Activated CD8-positive, alpha-beta T cell treated with anti-CD3 and anti-CD28 coated beads for 36 hours (primary cell): ENCODE measurements around the gene LANCL3. TPM values are rescaled to one million over a fixed set of nuclear protein-coding genes. Genes with fewer than 3 reads are reported as not detected.
"Not testable (repeated sequence)": the region's sequence is repeated elsewhere in the genome, so short reads cannot be mapped to it uniquely, and the experiment has no call there.

Experiments
- ATAC-seq: fragments of 200-7000 bp; cut with Tn5 transposase; one replicate; pipeline ENCODE4 v1.10.0; 2021; ENCODE audit warnings: mild to moderate bottlenecking, moderate library complexity
- CTCF ChIA-PET: fragments of 350-600 bp; sonication (Branson Sonifier 250); formaldehyde crosslinking; loops from one replicate; lab custom pipeline; 2021; ENCODE audit warnings: antibody characterized with exemption; lab: Charles Lee
- POLR2A ChIA-PET: fragments of 350-600 bp; sonication (Branson Sonifier 250); formaldehyde crosslinking; loops from one replicate; lab custom pipeline; 2021; ENCODE audit warnings: antibody characterized with exemption; lab: Charles Lee
- DNase-seq: peaks from one replicate; pipeline ENCODE4 v3.0.0-alpha.2; 2020
- H3K27ac Mint-ChIP-seq: one replicate; pipeline ENCODE4 v1.8.0; 2021; ENCODE audit warnings: mild to moderate bottlenecking, mixed read lengths
- H3K27me3 Mint-ChIP-seq: one replicate; pipeline ENCODE4 v1.8.0; 2021; ENCODE audit warnings: mixed read lengths
- H3K36me3 Mint-ChIP-seq: one replicate; pipeline ENCODE4 v1.8.0; 2021; ENCODE audit warnings: low read depth, mixed read lengths
- H3K4me1 Mint-ChIP-seq: one replicate; pipeline ENCODE4 v1.8.0; 2021; ENCODE audit warnings: low read depth, mixed read lengths
- H3K4me3 Mint-ChIP-seq: one replicate; pipeline ENCODE4 v1.8.0; 2021; ENCODE audit warnings: mild to moderate bottlenecking, moderate library complexity, mixed read lengths
- H3K9me3 Mint-ChIP-seq: one replicate; pipeline ENCODE4 v1.8.0; 2021; ENCODE audit warnings: mixed read lengths
- CTCF ChIP-seq: fragments of 200-600 bp; IDR thresholded peaks from one replicate; pipeline ENCODE4 v1.8.0; 2022; ENCODE audit warnings: antibody characterized with exemption, mild to moderate bottlenecking
- intact Hi-C: fragments of 100-400 bp; cut with micrococcal nuclease; formaldehyde crosslinking; loops from one replicate; pipeline ENCODE4 v1.10.0; 2022
- total RNA-seq, 2 experiments: library from RNA; stranded (reverse); gene quantifications; one replicate each; pipeline ENCODE4 v1.2.3, GENCODE V29; 2021

The LANCL3 gene
- total RNA-seq, 2 experiments from 2014 or later, result 0.16 to 0.34 TPM

- H3K27me3 Mint-ChIP-seq, result peaks cover 13% of the 10 kb centered on the region
- intact Hi-C loops, result no loop called here
- ChIA-PET POLR2A (no interaction called here), CTCF (no interaction called here)
- no peak overlapping the region for H3K4me3 Mint-ChIP-seq
- H3K27ac Mint-ChIP-seq, result no peak overlapping the region
- no peaks in the 10 kb centered on the region for H3K36me3 Mint-ChIP-seq
- no peak for TF ChIP-seq CTCF
- H3K9me3 Mint-ChIP-seq, result no peaks in the 10 kb centered on the region
- H3K4me1 Mint-ChIP-seq, result no peaks in the 10 kb centered on the region
- DNase-seq (no peak), ATAC-seq (no peak)
These were observed 6.6 kb downstream of the LANCL3 start for GRCh38 chrX:37578045-37578444.

- Mint-ChIP-seq H3K9me3 (no peaks in the 10 kb centered on the region), H3K4me3 (no peak overlapping the region), H3K27me3 (peaks cover 6% of the 10 kb centered on the region), H3K27ac (no peak overlapping the region), H3K36me3 (no peaks in the 10 kb centered on the region), H3K4me1 (no peaks in the 10 kb centered on the region)
- intact Hi-C loops, result no loop called here
- no peak for TF ChIP-seq CTCF
- ChIA-PET CTCF (no interaction called here), POLR2A (no interaction called here)
- ATAC-seq, result no peak
- DNase-seq, result no peak
These were observed 8.6 kb downstream of the LANCL3 start for GRCh38 chrX:37580080-37580479.

- H3K4me1 Mint-ChIP-seq, ATAC-seq, POLR2A ChIA-PET, CTCF ChIA-PET, H3K9me3 Mint-ChIP-seq, DNase-seq, H3K27me3 Mint-ChIP-seq, H3K36me3 Mint-ChIP-seq, H3K4me3 Mint-ChIP-seq, intact Hi-C loops, H3K27ac Mint-ChIP-seq: not testable (repeated sequence)
These were observed 15.9 kb downstream of the LANCL3 start for GRCh38 chrX:37587337-37587736.

- no peak for TF ChIP-seq CTCF
- intact Hi-C loops, result no loop called here
- H3K4me3 Mint-ChIP-seq, result no peak overlapping the region
- no peaks in the 10 kb centered on the region for H3K9me3 Mint-ChIP-seq
- no peak for ATAC-seq
- POLR2A ChIA-PET, result no interaction called here
- H3K36me3 Mint-ChIP-seq, result no peaks in the 10 kb centered on the region
- H3K27ac Mint-ChIP-seq, result no peak overlapping the region
- CTCF ChIA-PET, result no interaction called here
- DNase-seq, result no peak
- no peaks in the 10 kb centered on the region for H3K4me1 Mint-ChIP-seq
- peaks cover 3% of the 10 kb centered on the region for H3K27me3 Mint-ChIP-seq
These were observed 18.6 kb downstream of the LANCL3 start for GRCh38 chrX:37590047-37590446.

GRCh38 chrX:37594755-37595382 is 23.4 kb downstream of the LANCL3 start:
- ChIA-PET POLR2A (no interaction called here), CTCF (no interaction called here)
- no peaks in the 10 kb centered on the region for H3K4me1 Mint-ChIP-seq
- DNase-seq, result no peak
- no peak overlapping the region for H3K27ac Mint-ChIP-seq
- peaks cover 3% of the 10 kb centered on the region for H3K27me3 Mint-ChIP-seq
- intact Hi-C loops, result no loop called here
- H3K36me3 Mint-ChIP-seq, result no peaks in the 10 kb centered on the region
- no peak overlapping the region for H3K4me3 Mint-ChIP-seq
- no peak for TF ChIP-seq CTCF
- H3K9me3 Mint-ChIP-seq, result no peaks in the 10 kb centered on the region
- ATAC-seq, result no peak

GRCh38 chrX:37599729-37600128 is 28.3 kb downstream of the LANCL3 start:
- Mint-ChIP-seq H3K9me3 (no peaks in the 10 kb centered on the region), H3K27ac (no peak overlapping the region), H3K4me1 (no peaks in the 10 kb centered on the region), H3K27me3 (peaks cover 6% of the 10 kb centered on the region), H3K36me3 (no peaks in the 10 kb centered on the region), H3K4me3 (no peak overlapping the region)
- TF ChIP-seq CTCF, result no peak
- DNase-seq, result no peak
- ChIA-PET CTCF (no interaction called here), POLR2A (no interaction called here)
- no peak for ATAC-seq
- intact Hi-C loops, result no loop called here
